ENCODE data around the gene IMP4. TPM values are rescaled to one million over a fixed set of nuclear protein-coding genes. Genes with fewer than 3 reads are reported as not detected.

The IMP4 gene
- polyA plus RNA-seq, 1 of the 3 experiments (the other 2 are of a cell fraction): 252 TPM

- Histone ChIP-seq H3K9me2 (no peaks in the 10 kb centered on the region), H3K27ac (ENCODE audit: low read depth in 2 of 2, low read length in 1 of 2) (no peak overlapping the region), H2AFZ (ENCODE audit: low read depth) (peak overlapping the region; percentile 44; the same call in 1 of the 2 replicates), H3F3A (replicated peaks; ENCODE audit: insufficient read depth) (no peaks in the 10 kb centered on the region), H3K9ac (no peak overlapping the region), H3K4me1 (ENCODE audit: control insufficient read depth in 1 of 2, insufficient read depth in 2 of 2, low read depth in 1 of 2, low read length in 1 of 2) (peaks cover 0 to 5% of the 10 kb centered on the region in 2 experiments; a peak in 1 of 4 replicates), H3K79me2 (ENCODE audit: insufficient read depth) (no peaks in the 10 kb centered on the region), H3K27me3 (ENCODE audit: insufficient read depth) (peaks cover 7% of the 10 kb centered on the region; the same call in 1 of the 2 replicates), H3K4me3 (ENCODE audit: low read depth in 2 of 2, low read length in 1 of 2) (no peak overlapping the region), H3K36me3 (replicated peaks in 1 of 2; ENCODE audit: control insufficient read depth in 1 of 2, insufficient read depth in 2 of 2, low read length in 1 of 2) (no peaks in the 10 kb centered on the region), H3K9me3 (no peaks in the 10 kb centered on the region), H4K20me1 (ENCODE audit: insufficient read depth) (no peaks in the 10 kb centered on the region), H3K4me2 (no peak overlapping the region)
- POLR2A ChIA-PET: no interaction called here
- CTCF ChIA-PET: interaction anchor here (0.8 kb wide), 1 partner anchor 143 kb away, joined by 3 read pairs; no protein-coding TSS in a partner anchor
- TF ChIP-seq MXI1 (IDR thresholded peaks at IDR 0.05; ENCODE audit: low read depth, low read length) (no peak), FOSL2 (IDR thresholded peaks at IDR 0.05; ENCODE audit: borderline replicate concordance, low read depth) (no peak), GATA2 (CRISPR knock-in tag; IDR thresholded peaks at IDR 0.05) (no peak), RFX5 (IDR thresholded peaks at IDR 0.05; ENCODE audit: low read length) (no peak), CHD2 (IDR thresholded peaks at IDR 0.05; ENCODE audit: low read length, partially characterized antibody) (no peak), JUND (IDR thresholded peaks at IDR 0.05) (no peak), PBX3 (IDR thresholded peaks at IDR 0.05) (no peak), TEAD4 (IDR thresholded peaks at IDR 0.05; ENCODE audit: borderline replicate concordance, insufficient read depth) (no peak), GABPA (IDR thresholded peaks at IDR 0.05; ENCODE audit: low read depth) (no peak), FOXM1 (IDR thresholded peaks at IDR 0.05; ENCODE audit: low read depth) (no peak), TAF1 (IDR thresholded peaks at IDR 0.05; ENCODE audit: borderline replicate concordance, low read depth, low read length) (no peak), SIN3A (IDR thresholded peaks at IDR 0.05; ENCODE audit: borderline replicate concordance, low read depth, low read length) (no peak), RAD21 (IDR thresholded peaks at IDR 0.05; ENCODE audit: low read length) (no peak), ZBTB33 (IDR thresholded peaks at IDR 0.05; ENCODE audit: borderline replicate concordance, low read depth) (no peak), TCF12 (IDR thresholded peaks at IDR 0.05) (no peak), FOXJ3 (CRISPR knock-in tag; IDR thresholded peaks at IDR 0.05) (no peak)
- TF ChIP-seq, protein P1, sequence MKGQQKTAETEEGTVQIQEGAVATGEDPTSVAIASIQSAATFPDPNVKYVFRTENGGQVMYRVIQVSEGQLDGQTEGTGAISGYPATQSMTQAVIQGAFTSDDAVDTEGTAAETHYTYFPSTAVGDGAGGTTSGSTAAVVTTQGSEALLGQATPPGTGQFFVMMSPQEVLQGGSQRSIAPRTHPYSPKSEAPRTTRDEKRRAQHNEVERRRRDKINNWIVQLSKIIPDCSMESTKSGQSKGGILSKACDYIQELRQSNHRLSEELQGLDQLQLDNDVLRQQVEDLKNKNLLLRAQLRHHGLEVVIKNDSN (IDR thresholded peaks at IDR 0.05; ENCODE audit: borderline replicate concordance, low read depth): no peak
- TF ChIP-seq, protein P2, sequence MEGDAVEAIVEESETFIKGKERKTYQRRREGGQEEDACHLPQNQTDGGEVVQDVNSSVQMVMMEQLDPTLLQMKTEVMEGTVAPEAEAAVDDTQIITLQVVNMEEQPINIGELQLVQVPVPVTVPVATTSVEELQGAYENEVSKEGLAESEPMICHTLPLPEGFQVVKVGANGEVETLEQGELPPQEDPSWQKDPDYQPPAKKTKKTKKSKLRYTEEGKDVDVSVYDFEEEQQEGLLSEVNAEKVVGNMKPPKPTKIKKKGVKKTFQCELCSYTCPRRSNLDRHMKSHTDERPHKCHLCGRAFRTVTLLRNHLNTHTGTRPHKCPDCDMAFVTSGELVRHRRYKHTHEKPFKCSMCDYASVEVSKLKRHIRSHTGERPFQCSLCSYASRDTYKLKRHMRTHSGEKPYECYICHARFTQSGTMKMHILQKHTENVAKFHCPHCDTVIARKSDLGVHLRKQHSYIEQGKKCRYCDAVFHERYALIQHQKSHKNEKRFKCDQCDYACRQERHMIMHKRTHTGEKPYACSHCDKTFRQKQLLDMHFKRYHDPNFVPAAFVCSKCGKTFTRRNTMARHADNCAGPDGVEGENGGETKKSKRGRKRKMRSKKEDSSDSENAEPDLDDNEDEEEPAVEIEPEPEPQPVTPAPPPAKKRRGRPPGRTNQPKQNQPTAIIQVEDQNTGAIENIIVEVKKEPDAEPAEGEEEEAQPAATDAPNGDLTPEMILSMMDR (IDR thresholded peaks at IDR 0.05): no peak
- DNase-seq: no peak
- WGBS (ENCODE audit: low lambda C conversion rate): 74% methylated on average over 20 of the region's 43 CpGs
Observed at GRCh38 chr2:130327703-130328527, 14.8 kb upstream of the IMP4 start.

Data from SK-N-SH (cell line).